B cell (primary cell): ENCODE measurements around the gene FBXO2.

ENCODE experiments used
- EZH2 ChIP-seq: IDR thresholded peaks from 2 replicates; pipeline ENCODE4 v1.6.1; 2012; ENCODE audit warnings: borderline replicate concordance, low read depth, mild to moderate bottlenecking, moderate library complexity, low read length; ENCODE audit not compliant: insufficient read depth, poor library complexity, severe bottlenecking
- TF ChIP-seq, protein P1 (sequence below): fragments of 200-600 bp; IDR thresholded peaks from one replicate; pipeline ENCODE4 v1.8.0; 2022; ENCODE audit warnings: antibody characterized with exemption, mild to moderate bottlenecking

GRCh38 chr1:11617741-11618140, 36.5 kb downstream of the FBXO2 start:
- TF ChIP-seq, protein P1, sequence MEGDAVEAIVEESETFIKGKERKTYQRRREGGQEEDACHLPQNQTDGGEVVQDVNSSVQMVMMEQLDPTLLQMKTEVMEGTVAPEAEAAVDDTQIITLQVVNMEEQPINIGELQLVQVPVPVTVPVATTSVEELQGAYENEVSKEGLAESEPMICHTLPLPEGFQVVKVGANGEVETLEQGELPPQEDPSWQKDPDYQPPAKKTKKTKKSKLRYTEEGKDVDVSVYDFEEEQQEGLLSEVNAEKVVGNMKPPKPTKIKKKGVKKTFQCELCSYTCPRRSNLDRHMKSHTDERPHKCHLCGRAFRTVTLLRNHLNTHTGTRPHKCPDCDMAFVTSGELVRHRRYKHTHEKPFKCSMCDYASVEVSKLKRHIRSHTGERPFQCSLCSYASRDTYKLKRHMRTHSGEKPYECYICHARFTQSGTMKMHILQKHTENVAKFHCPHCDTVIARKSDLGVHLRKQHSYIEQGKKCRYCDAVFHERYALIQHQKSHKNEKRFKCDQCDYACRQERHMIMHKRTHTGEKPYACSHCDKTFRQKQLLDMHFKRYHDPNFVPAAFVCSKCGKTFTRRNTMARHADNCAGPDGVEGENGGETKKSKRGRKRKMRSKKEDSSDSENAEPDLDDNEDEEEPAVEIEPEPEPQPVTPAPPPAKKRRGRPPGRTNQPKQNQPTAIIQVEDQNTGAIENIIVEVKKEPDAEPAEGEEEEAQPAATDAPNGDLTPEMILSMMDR, result no peak
- no peak for TF ChIP-seq EZH2
